Activated T-helper 2 cell treated with anti-CD3 and anti-CD28 coated beads, Interferon-gamma antibody, Interleukin-2, Interleukin-4, amounts not matched to agents 10 μg/mL and 5 μg/mL and 100 μg/mL, durations not matched to agents 14 hours and 24 hours and 36 hours (primary cell): ENCODE results near the gene DLGAP4. TPM values are rescaled to one million over a fixed set of nuclear protein-coding genes. Genes with fewer than 3 reads are reported as not detected.
A peak's percentile ranks its signal among the peaks of the same experiment; 100 is the strongest.

Experiments used
- DNase-seq: peaks from one replicate; pipeline ENCODE4 v3.0.0; 2021; ENCODE audit warnings: low spot score
- H3K27ac Mint-ChIP-seq: one replicate; pipeline ENCODE4 v1.8.0; 2021; ENCODE audit warnings: mixed read lengths
- H3K27me3 Mint-ChIP-seq: one replicate; pipeline ENCODE4 v1.8.0; 2021; ENCODE audit warnings: low read depth, mixed read lengths
- H3K36me3 Mint-ChIP-seq: one replicate; pipeline ENCODE4 v1.8.0; 2021; ENCODE audit warnings: low read depth, mixed read lengths
- H3K4me1 Mint-ChIP-seq: one replicate; pipeline ENCODE4 v1.8.0; 2021; ENCODE audit warnings: low read depth, mixed read lengths
- H3K4me3 Mint-ChIP-seq: one replicate; pipeline ENCODE4 v1.8.0; 2021; ENCODE audit warnings: low read depth, mild to moderate bottlenecking, moderate library complexity, mixed read lengths
- H3K9me3 Mint-ChIP-seq: one replicate; pipeline ENCODE4 v1.8.0; 2021; ENCODE audit warnings: mixed read lengths
- intact Hi-C: fragments of 100-400 bp; cut with micrococcal nuclease; formaldehyde crosslinking; loops from one replicate; pipeline ENCODE4 v1.15.1; 2023
- total RNA-seq: library from RNA; stranded (reverse); gene quantifications from 2 replicates; pipeline ENCODE4 v1.2.3, GENCODE V29; 2022

Gene DLGAP4
- total RNA-seq, 1 donor from 2014 or later, result 37.4 TPM

DNA sequence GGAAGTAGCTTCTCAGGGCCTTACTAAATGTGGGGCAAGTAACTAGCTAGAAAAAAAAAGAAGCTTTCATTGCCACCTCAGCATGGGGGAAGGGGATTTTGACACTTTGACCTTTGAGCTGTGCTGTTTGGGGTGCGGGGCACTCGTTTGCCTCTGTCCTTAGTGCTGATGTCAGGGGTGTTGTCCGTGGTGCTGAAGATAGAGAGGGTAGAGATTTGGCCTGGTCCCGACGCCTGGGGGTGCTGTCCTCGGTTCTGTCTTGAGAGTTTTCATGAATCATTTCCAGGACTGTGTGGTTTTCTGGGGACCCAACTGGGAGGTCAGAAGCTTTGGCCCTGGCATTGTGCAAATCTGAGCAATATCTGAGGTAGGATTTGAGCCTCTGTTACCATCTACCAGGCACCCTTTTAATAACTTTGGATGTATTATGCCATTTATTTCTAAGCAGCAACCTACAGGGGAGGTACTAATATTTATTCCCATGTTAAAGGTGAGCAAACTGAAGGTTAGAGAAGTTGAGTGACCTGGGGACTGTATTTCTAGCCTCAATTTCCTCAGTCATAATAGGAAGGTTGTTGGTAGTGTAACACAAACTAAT lies 78.0 kb downstream of the DLGAP4 start:
- intact Hi-C loops, result no loop called here
- no peak overlapping the region for H3K27ac Mint-ChIP-seq
- H3K4me3 Mint-ChIP-seq, result no peak overlapping the region
- H3K27me3 Mint-ChIP-seq, result no peaks in the 10 kb centered on the region
- peak; percentile 49 for DNase-seq
- no peaks in the 10 kb centered on the region for H3K4me1 Mint-ChIP-seq
- no peaks in the 10 kb centered on the region for H3K36me3 Mint-ChIP-seq
- no peaks in the 10 kb centered on the region for H3K9me3 Mint-ChIP-seq

- no peak overlapping the region for H3K27ac Mint-ChIP-seq
- H3K27me3 Mint-ChIP-seq, result no peaks in the 10 kb centered on the region
- no peaks in the 10 kb centered on the region for H3K36me3 Mint-ChIP-seq
- no peaks in the 10 kb centered on the region for H3K4me1 Mint-ChIP-seq
- H3K9me3 Mint-ChIP-seq, result no peaks in the 10 kb centered on the region
- H3K4me3 Mint-ChIP-seq, result no peak overlapping the region
- intact Hi-C loops, result no loop called here
- DNase-seq, result no peak
Observed at GRCh38 chr20:36385503-36385902, 79.4 kb downstream of the DLGAP4 start.

- Mint-ChIP-seq H3K9me3 (no peaks in the 10 kb centered on the region), H3K36me3 (no peaks in the 10 kb centered on the region), H3K4me1 (no peaks in the 10 kb centered on the region), H3K27ac (no peak overlapping the region), H3K4me3 (no peak overlapping the region), H3K27me3 (no peaks in the 10 kb centered on the region)
- intact Hi-C loops, result no loop called here
- no peak for DNase-seq
Observed at GRCh38 chr20:36386236-36386635, 80.1 kb downstream of the DLGAP4 start.

DNA sequence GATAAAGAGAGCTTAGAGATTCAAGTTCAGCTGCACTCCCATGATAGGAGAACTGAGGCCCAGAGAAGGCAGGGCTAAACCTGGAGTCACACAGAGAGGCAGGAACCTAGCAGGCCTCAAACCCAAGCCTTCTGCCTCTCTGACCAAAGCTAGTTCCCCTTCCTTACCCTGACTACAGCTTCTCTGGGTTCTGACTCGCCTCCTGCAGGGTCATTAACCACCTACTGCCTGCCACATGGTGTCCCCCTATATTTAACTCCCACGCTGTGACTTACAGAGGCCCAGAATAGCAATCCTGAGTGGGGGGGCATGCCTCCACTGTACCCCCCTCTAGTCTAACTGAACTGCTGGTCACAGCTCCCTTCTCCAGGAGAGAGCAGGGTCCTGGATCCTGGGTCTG lies 84.1 kb downstream of the DLGAP4 start:
- H3K9me3 Mint-ChIP-seq, result no peaks in the 10 kb centered on the region
- DNase-seq, result no peak
- no peaks in the 10 kb centered on the region for H3K4me1 Mint-ChIP-seq
- no peak overlapping the region for H3K4me3 Mint-ChIP-seq
- no peaks in the 10 kb centered on the region for H3K27me3 Mint-ChIP-seq
- no peaks in the 10 kb centered on the region for H3K36me3 Mint-ChIP-seq
- no peak overlapping the region for H3K27ac Mint-ChIP-seq
- intact Hi-C loops, result no loop called here

DNA sequence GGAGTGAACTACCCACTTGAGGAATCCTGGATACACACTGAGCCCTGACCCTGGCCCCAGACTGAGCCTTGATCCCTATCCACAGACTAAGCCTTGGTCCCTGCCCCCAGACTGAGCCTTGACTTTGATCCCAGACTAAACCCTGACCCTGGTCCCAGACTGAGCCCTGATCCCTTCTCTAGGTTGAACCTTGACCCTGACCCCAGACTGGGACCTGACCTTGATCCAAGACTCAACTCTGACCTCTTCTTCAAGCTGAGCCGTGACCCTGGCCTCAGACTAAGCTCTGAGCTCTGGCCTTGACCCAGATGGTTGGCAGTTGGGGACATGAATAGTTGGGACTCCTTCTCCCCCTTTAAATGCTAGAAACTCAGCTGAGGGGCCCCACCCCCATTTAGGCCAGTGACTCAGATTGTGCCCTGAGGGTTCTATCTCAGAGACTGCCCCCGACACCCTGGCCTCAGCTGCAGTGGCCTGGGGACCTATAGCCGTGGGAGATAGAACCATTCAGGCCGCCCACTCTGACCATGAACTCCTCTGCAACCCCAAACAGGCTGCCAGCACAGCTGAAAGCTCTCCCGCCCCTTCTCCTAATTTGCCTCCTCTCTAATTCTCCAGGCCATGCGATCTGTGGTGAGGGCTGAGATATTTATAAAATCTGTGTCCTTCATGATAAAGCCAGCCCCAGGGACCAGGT lies 84.7 kb downstream of the DLGAP4 start:
- Mint-ChIP-seq H3K36me3 (no peaks in the 10 kb centered on the region), H3K27ac (no peak overlapping the region), H3K4me1 (no peaks in the 10 kb centered on the region), H3K27me3 (no peaks in the 10 kb centered on the region), H3K9me3 (no peaks in the 10 kb centered on the region), H3K4me3 (no peak overlapping the region)
- no peak for DNase-seq
- intact Hi-C loops, result no loop called here

DNA sequence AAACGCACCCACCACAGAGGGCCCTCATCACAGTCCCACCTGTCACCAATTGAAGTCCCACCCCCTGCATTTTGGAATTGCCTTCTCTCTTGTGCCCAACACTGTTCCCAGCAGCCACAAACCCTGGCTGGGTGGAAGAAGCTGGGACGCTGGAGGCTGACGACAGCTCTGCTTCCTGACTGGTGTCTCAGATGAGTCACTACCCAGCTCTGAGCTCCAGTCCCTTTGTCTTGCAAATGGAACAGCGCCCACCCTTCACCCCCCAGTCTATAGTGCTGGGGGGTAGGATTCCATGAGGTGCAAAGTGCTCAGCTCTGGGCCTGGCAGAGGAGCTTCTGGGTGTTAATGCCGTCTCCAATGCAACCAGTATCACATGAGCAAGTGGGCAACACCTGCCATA lies 85.3 kb downstream of the DLGAP4 start:
- Mint-ChIP-seq H3K27me3 (no peaks in the 10 kb centered on the region), H3K36me3 (no peaks in the 10 kb centered on the region), H3K9me3 (peaks cover 4% of the 10 kb centered on the region), H3K27ac (no peak overlapping the region), H3K4me1 (no peaks in the 10 kb centered on the region), H3K4me3 (no peak overlapping the region)
- DNase-seq, result no peak
- intact Hi-C loops, result no loop called here

DNA sequence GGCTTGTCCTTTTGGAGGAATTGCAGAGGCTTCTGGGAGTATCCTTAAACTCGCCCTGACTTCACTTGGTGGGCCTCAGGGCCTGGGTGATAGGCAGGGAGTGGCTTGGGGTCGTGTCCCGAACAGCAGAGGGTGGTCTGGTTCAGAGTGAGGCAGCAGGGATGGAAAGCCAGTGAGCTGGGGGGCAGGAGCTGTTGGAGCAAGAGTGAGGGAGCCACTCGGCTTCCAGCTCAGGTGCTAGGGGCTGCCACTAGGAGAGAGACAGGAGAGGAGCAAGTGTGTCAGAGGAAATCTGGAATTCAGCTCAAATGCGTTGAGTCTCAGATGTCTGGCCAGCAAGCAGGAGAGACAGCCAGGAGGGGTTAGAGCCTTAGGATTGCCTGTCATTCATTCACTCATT lies 85.8 kb downstream of the DLGAP4 start:
- intact Hi-C loops, result no loop called here
- Mint-ChIP-seq H3K9me3 (peaks cover 5% of the 10 kb centered on the region), H3K27me3 (no peaks in the 10 kb centered on the region), H3K27ac (no peak overlapping the region), H3K36me3 (no peaks in the 10 kb centered on the region), H3K4me1 (no peaks in the 10 kb centered on the region), H3K4me3 (no peak overlapping the region)
- no peak for DNase-seq

- no peaks in the 10 kb centered on the region for H3K36me3 Mint-ChIP-seq
- H3K9me3 Mint-ChIP-seq, result peaks cover 5% of the 10 kb centered on the region
- H3K4me1 Mint-ChIP-seq, result no peaks in the 10 kb centered on the region
- no peak overlapping the region for H3K4me3 Mint-ChIP-seq
- intact Hi-C loops, result no loop called here
- DNase-seq, result no peak
- H3K27ac Mint-ChIP-seq, result no peak overlapping the region
- H3K27me3 Mint-ChIP-seq, result peaks cover under 1% of the 10 kb centered on the region
Observed at GRCh38 chr20:36392989-36393388, 86.8 kb downstream of the DLGAP4 start.

GRCh38 chr20:36394340-36394965 lies 88.3 kb downstream of the DLGAP4 start:
- H3K36me3 Mint-ChIP-seq, result no peaks in the 10 kb centered on the region
- peaks cover 5% of the 10 kb centered on the region for H3K9me3 Mint-ChIP-seq
- H3K4me1 Mint-ChIP-seq, result no peaks in the 10 kb centered on the region
- H3K4me3 Mint-ChIP-seq, result no peak overlapping the region
- no peak for DNase-seq
- H3K27me3 Mint-ChIP-seq, result peaks cover 2% of the 10 kb centered on the region
- intact Hi-C loops, result no loop called here
- H3K27ac Mint-ChIP-seq, result no peak overlapping the region

- intact Hi-C loops, result no loop called here
- H3K27ac Mint-ChIP-seq, result no peak overlapping the region
Observed at GRCh38 chr20:36396340-36396739, 90.2 kb downstream of the DLGAP4 start.

DNA sequence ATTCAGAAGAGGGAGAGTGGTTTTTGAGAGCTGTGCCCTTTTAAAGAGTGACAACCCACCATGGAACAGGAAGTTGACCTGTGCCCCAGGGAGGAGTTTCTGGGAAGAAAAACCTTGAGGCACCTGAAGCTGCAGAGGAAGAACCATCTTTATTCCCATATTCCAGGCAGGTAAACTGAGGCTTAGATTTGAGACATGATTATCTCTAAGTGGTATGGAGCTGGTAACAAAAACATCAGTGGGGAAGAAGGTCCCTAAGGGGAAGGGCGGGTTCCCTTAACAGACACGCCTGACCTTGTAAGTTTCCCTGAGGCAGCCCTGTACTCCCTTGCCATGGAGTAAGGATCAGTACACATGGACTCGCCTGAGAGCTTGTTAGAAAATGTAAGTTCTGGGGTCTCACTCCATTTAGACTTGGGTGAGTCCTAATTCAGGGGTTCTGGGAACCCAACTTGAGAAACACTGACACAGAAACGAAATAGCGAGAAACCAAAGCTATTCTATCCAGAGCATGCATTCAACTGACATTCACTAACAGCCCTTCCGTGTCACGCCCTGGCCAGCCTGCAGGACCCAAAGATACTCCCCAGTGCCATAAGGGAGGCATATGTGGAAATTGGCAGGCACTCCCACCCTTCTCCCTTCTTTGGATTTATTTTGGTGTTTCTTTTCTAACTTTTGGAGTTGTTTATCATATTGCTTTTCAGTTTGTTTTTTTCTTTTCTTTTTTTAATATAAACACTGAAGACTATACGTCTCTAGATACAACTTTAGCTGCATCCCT lies 90.9 kb downstream of the DLGAP4 start:
- H3K27ac Mint-ChIP-seq, result no peak overlapping the region
- H3K4me3 Mint-ChIP-seq, result no peak overlapping the region
- H3K27me3 Mint-ChIP-seq, result peaks cover 12% of the 10 kb centered on the region
- H3K4me1 Mint-ChIP-seq, result no peaks in the 10 kb centered on the region
- no peaks in the 10 kb centered on the region for H3K36me3 Mint-ChIP-seq
- intact Hi-C loops, result no loop called here
- H3K9me3 Mint-ChIP-seq, result peaks cover 5% of the 10 kb centered on the region
- no peak for DNase-seq

More at GRCh38 chr20:36396340-36396739, 90.2 kb downstream of the DLGAP4 start:
- no peaks in the 10 kb centered on the region for H3K4me1 Mint-ChIP-seq
- no peak for DNase-seq
- peaks cover 5% of the 10 kb centered on the region for H3K9me3 Mint-ChIP-seq
- H3K36me3 Mint-ChIP-seq, result no peaks in the 10 kb centered on the region
- no peak overlapping the region for H3K4me3 Mint-ChIP-seq
- peaks cover 6% of the 10 kb centered on the region for H3K27me3 Mint-ChIP-seq

- peaks cover 5% of the 10 kb centered on the region for H3K9me3 Mint-ChIP-seq
- no peaks in the 10 kb centered on the region for H3K4me1 Mint-ChIP-seq
- H3K4me3 Mint-ChIP-seq, result no peak overlapping the region
- H3K36me3 Mint-ChIP-seq, result no peaks in the 10 kb centered on the region
- H3K27me3 Mint-ChIP-seq, result peaks cover 12% of the 10 kb centered on the region
- H3K27ac Mint-ChIP-seq, result no peak overlapping the region
- DNase-seq, result no peak
- intact Hi-C loops, result no loop called here
Observed at GRCh38 chr20:36398515-36398914, 92.4 kb downstream of the DLGAP4 start.
